ENCODE measurements around the gene TNKS1BP1. TPM values are rescaled to one million over a fixed set of nuclear protein-coding genes. Genes with fewer than 3 reads are reported as not detected.
A peak's percentile ranks its signal among the peaks of the same experiment; 100 is the strongest.
"Not testable (repeated sequence)": the region's sequence is repeated elsewhere in the genome, so short reads cannot be mapped to it uniquely, and the experiment has no call there.

The TNKS1BP1 gene
- total RNA-seq, 2 experiments from 2014 or later: 14.0 to 15.1 TPM

GRCh38 chr11:57296205-57296604, 28.5 kb downstream of the TNKS1BP1 start:
- intact Hi-C loops (cut with micrococcal nuclease); DNase-seq; CTCF ChIA-PET; POLR2A ChIA-PET; H3K27ac Mint-ChIP-seq; H3K4me3 Mint-ChIP-seq; H3K27me3 Mint-ChIP-seq; H3K4me1 Mint-ChIP-seq (ENCODE audit: low read depth): not testable (repeated sequence)
- Mint-ChIP-seq H3K36me3 (peaks cover 32% of the 10 kb centered on the region), H3K9me3 (peaks cover 17% of the 10 kb centered on the region)

- no peak for DNase-seq
- intact Hi-C loops (cut with micrococcal nuclease): no loop called here
- Mint-ChIP-seq H3K36me3 (peaks cover 16% of the 10 kb centered on the region), H3K9me3 (peaks cover 13% of the 10 kb centered on the region), H3K4me3 (no peak overlapping the region), H3K27ac (no peak overlapping the region), H3K4me1 (ENCODE audit: low read depth) (no peaks in the 10 kb centered on the region), H3K27me3 (no peaks in the 10 kb centered on the region)
- POLR2A ChIA-PET: interaction anchor here (0.6 kb wide), 1 partner anchor 222 kb away, joined by 3 read pairs; no protein-coding TSS in a partner anchor
- CTCF ChIA-PET: no interaction called here
Observed at GRCh38 chr11:57294225-57295131, 30.3 kb downstream of the TNKS1BP1 start.

DNA sequence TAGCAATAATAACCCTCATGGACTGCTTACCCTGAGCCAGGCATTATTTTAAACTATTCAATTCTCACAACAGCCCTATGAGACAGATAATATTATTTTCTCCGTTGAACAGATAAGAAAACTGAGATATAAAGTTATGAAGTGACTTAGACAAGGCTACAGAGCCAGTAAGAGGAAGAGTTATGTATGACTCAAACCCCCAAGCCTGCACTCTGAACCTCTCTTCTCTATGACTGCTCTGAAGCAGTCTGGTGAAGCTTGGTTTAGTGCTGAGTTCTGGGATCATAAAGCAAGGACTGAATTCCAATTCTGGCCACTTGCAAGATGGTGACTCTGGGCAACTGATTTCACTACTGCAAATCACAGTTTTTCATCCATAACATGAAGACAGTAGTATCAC, 34.5 kb downstream of the TNKS1BP1 start:
- CTCF ChIA-PET: interaction anchor here (2.0 kb wide), 1 partner anchor 41 kb away, joined by 6 read pairs; no protein-coding TSS in a partner anchor
- no peaks in the 10 kb centered on the region for H3K36me3 Mint-ChIP-seq
- H3K9me3 Mint-ChIP-seq: no peaks in the 10 kb centered on the region
- DNase-seq: no peak
- no peak overlapping the region for H3K27ac Mint-ChIP-seq
- H3K4me1 Mint-ChIP-seq (ENCODE audit: low read depth): no peaks in the 10 kb centered on the region
- POLR2A ChIA-PET: no interaction called here
- peaks cover 5% of the 10 kb centered on the region for H3K27me3 Mint-ChIP-seq
- intact Hi-C loops (cut with micrococcal nuclease): no loop called here
- H3K4me3 Mint-ChIP-seq: no peak overlapping the region

DNA sequence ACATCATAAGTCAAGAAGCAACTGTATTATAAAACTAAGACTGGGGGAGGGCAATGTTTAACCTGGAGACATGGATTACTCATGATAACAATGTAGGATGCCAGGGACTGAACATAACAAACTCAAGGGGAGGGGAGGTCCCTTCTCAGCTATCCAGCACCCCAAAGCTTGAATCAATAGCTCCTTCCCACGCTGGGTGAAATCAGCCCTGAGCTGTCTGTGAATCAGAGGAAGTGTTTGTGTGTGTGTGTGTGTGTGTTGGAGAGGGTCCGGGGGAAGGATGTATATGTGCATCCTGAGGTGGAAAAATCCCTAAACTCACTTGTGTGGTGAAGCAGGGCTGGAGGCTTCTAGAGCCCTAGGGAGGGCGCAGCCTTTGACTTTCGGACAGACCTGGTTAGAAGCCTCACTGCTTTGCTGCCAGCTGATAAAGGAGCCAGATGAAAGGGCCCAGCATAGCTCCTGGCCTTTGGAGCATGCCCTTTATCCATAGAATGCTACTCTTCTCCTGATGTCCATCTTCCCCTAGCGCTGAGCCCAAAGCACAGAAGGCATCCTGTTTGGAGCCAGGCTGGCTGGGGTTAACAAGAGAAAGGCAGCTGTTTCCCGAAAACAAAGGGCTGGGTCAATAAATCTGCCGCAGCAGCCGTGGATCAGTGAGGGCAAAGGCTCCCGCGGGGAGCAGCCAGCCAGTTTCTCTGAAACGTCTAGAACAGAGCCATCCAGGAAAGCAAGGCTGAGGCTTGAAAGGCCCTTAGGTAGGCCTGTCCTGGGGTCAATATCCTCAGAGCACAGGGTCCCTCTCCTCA, 35.8 kb downstream of the TNKS1BP1 start:
- peak; percentile 17 for DNase-seq
- Mint-ChIP-seq H3K4me1 (ENCODE audit: low read depth) (no peaks in the 10 kb centered on the region), H3K27ac (no peak overlapping the region), H3K4me3 (no peak overlapping the region), H3K9me3 (no peaks in the 10 kb centered on the region), H3K36me3 (no peaks in the 10 kb centered on the region), H3K27me3 (peaks cover 5% of the 10 kb centered on the region)
- ChIA-PET POLR2A (no interaction called here), CTCF (interaction anchor here (2.0 kb wide), 1 partner anchor 40 kb away, joined by 6 read pairs; no protein-coding TSS in a partner anchor)
- intact Hi-C loops (cut with micrococcal nuclease): no loop called here

- H3K4me3 Mint-ChIP-seq: no peak overlapping the region
- no peaks in the 10 kb centered on the region for H3K36me3 Mint-ChIP-seq
- no peaks in the 10 kb centered on the region for H3K4me1 Mint-ChIP-seq (ENCODE audit: low read depth)
- peaks cover 5% of the 10 kb centered on the region for H3K27me3 Mint-ChIP-seq
- CTCF ChIA-PET: no interaction called here
- DNase-seq: no peak
- no peaks in the 10 kb centered on the region for H3K9me3 Mint-ChIP-seq
- intact Hi-C loops (cut with micrococcal nuclease): no loop called here
- no peak overlapping the region for H3K27ac Mint-ChIP-seq
- POLR2A ChIA-PET: no interaction called here
Observed at GRCh38 chr11:57287884-57288283, 36.9 kb downstream of the TNKS1BP1 start.

DNA sequence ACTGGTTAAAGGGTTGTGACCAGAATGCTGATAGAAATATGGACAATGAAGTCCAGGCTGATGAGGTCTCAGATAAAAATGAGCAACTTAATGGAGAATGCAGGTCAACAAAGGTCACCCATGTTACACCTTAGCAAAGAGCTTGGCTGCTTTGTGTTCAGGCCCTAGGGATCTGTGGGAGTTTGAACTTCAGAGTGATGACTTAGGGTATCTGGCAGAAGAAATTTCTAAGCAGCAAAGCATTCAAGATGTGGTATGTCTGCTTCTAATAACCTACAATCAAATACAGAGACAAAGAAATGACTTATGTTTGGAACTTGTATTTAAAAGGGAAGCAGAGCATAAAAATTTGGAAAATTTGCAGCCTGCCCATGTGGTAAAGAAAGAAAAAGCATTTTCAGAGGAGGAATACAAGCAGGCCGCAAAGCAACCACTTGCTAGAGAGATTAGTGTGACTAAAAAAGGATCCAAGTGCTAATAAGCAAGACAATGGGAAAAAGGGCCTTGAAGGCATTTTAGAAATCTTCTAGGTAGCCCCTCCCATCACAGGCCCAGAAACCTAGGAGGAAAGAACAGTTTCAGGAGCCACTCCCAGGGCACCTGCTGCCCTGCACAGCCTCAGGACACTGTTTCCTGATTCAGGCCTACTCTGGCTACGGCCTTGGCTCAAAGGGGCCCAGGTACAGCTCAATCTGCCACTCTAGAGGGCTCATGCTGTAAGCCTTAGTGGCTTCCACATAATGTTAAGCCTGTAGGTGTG, 41.3 kb downstream of the TNKS1BP1 start:
- no peaks in the 10 kb centered on the region for H3K9me3 Mint-ChIP-seq
- ChIA-PET CTCF (no interaction called here), POLR2A (no interaction called here)
- no peaks in the 10 kb centered on the region for H3K36me3 Mint-ChIP-seq
- DNase-seq: no peak
- H3K4me1 Mint-ChIP-seq (ENCODE audit: low read depth): no peaks in the 10 kb centered on the region
- H3K4me3 Mint-ChIP-seq: no peak overlapping the region
- peaks cover 12% of the 10 kb centered on the region for H3K27me3 Mint-ChIP-seq
- intact Hi-C loops (cut with micrococcal nuclease): no loop called here
- no peak overlapping the region for H3K27ac Mint-ChIP-seq

DNA sequence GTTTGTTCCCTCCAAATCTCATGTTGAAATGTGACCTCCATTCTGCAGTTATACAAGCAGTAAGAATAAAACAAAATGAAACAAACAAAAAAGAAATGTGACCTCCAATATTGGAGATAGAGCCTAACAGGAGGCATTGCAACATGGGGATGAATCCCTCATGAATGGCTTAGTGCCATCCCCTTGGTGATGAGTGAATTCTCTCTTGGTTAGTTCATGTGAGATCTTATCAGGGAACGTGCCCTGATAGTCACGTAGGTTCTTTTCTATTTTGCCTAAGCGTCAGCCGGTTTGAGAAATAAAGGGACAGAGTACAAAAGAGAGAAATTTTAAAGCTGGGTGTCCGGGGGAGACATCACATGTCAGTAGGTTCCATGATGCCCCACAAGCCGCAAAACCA, 43.2 kb downstream of the TNKS1BP1 start:
- H3K27me3 Mint-ChIP-seq: peaks cover 15% of the 10 kb centered on the region
- CTCF ChIA-PET; H3K4me3 Mint-ChIP-seq; POLR2A ChIA-PET; H3K9me3 Mint-ChIP-seq; H3K36me3 Mint-ChIP-seq; H3K27ac Mint-ChIP-seq; intact Hi-C loops (cut with micrococcal nuclease); DNase-seq; H3K4me1 Mint-ChIP-seq (ENCODE audit: low read depth): not testable (repeated sequence)

GRCh38 chr11:57279116-57279515, 45.6 kb downstream of the TNKS1BP1 start:
- ChIA-PET CTCF (interaction anchor here (0.6 to 2.6 kb wide), 3 partner anchors 30 to 438 kb away, joined by 3 to 12 read pairs (median 5); no protein-coding TSS in a partner anchor), POLR2A (no interaction called here)
- Mint-ChIP-seq H3K4me3 (no peak overlapping the region), H3K4me1 (ENCODE audit: low read depth) (peaks cover 2% of the 10 kb centered on the region), H3K27ac (no peak overlapping the region), H3K36me3 (no peaks in the 10 kb centered on the region), H3K9me3 (no peaks in the 10 kb centered on the region), H3K27me3 (peaks cover 18% of the 10 kb centered on the region)
- intact Hi-C loops (cut with micrococcal nuclease): no loop called here
- DNase-seq: no peak

GRCh38 chr11:57278721-57279095, 46.0 kb downstream of the TNKS1BP1 start:
- Mint-ChIP-seq H3K27me3 (peaks cover 18% of the 10 kb centered on the region), H3K27ac (no peak overlapping the region), H3K4me3 (no peak overlapping the region), H3K4me1 (ENCODE audit: low read depth) (peaks cover 2% of the 10 kb centered on the region), H3K36me3 (no peaks in the 10 kb centered on the region), H3K9me3 (no peaks in the 10 kb centered on the region)
- DNase-seq: no peak
- ChIA-PET CTCF (interaction anchor here (1.1 to 2.6 kb wide), 2 partner anchors 29 to 438 kb away, joined by 5 to 12 read pairs; no protein-coding TSS in a partner anchor), POLR2A (no interaction called here)
- intact Hi-C loops (cut with micrococcal nuclease): no loop called here

GRCh38 chr11:57277845-57278720, 46.7 kb downstream of the TNKS1BP1 start:
- H3K4me3 Mint-ChIP-seq: no peak overlapping the region
- ChIA-PET POLR2A (no interaction called here), CTCF (interaction anchor here (1.1 to 2.6 kb wide), 2 partner anchors 29 to 437 kb away, joined by 5 to 12 read pairs; no protein-coding TSS in a partner anchor)
- H3K36me3 Mint-ChIP-seq: no peaks in the 10 kb centered on the region
- no peak overlapping the region for H3K27ac Mint-ChIP-seq
- H3K4me1 Mint-ChIP-seq (ENCODE audit: low read depth): peaks cover 2% of the 10 kb centered on the region
- DNase-seq: peak; percentile 58
- H3K9me3 Mint-ChIP-seq: peaks cover 5% of the 10 kb centered on the region
- intact Hi-C loops (cut with micrococcal nuclease): no loop called here
- H3K27me3 Mint-ChIP-seq: peaks cover 18% of the 10 kb centered on the region

GRCh38 chr11:57276971-57277675, 47.6 kb downstream of the TNKS1BP1 start:
- intact Hi-C loops (cut with micrococcal nuclease): no loop called here
- CTCF ChIA-PET: interaction anchor here (1.0 to 2.6 kb wide), 3 partner anchors 13 to 436 kb away, joined by 3 to 12 read pairs (median 4); no protein-coding TSS in a partner anchor
- H3K9me3 Mint-ChIP-seq: peaks cover 8% of the 10 kb centered on the region
- H3K27ac Mint-ChIP-seq: no peak overlapping the region
- H3K4me3 Mint-ChIP-seq: no peak overlapping the region
- H3K27me3 Mint-ChIP-seq: peaks cover 18% of the 10 kb centered on the region
- H3K36me3 Mint-ChIP-seq: no peaks in the 10 kb centered on the region
- POLR2A ChIA-PET: no interaction called here
- H3K4me1 Mint-ChIP-seq (ENCODE audit: low read depth): peaks cover 2% of the 10 kb centered on the region
- no peak for DNase-seq

All from activated CD4-positive, alpha-beta memory T cell treated with anti-CD3 and anti-CD28 coated beads for 36 hours (primary cell).